SK-MEL-5 (cell line): ENCODE measurements around the gene CREB3. TPM values are rescaled to one million over a fixed set of nuclear protein-coding genes. Genes with fewer than 3 reads are reported as not detected.

Experiments used
- small RNA-seq, 2 experiments: library from RNA; depleted of rRNA; stranded (forward); fragments of <200 nt; gene quantifications; one replicate each; pipeline ENCODE3, GENCODE V24; 2014
- total RNA-seq: library from RNA; depleted of rRNA; stranded (reverse); fragments of >200 nt; shearing (Covaris generic); gene quantifications from 2 replicates; pipeline ENCODE4 v1.2.3, GENCODE V29; 2014; rRNA removed

Gene CREB3
- total RNA-seq, 1 experiment from 2014 or later, result 27.2 TPM

Small RNAs within 50 kb of the gene (small RNA-seq; reads per million reads assigned to genes)
- 0 reads per million in 2 experiments for gene MIR6853

Other genes with a start within 250 kb of the CREB3 start
- 4.4 and 5.4 TPM in 2 replicates for gene RUSC2, start 242.6 kb upstream of the CREB3 start, total RNA-seq
- 4.1 and 5.5 TPM in 2 replicates for gene TESK1, start 127.4 kb upstream of the CREB3 start, total RNA-seq
- 0.43 and 0.63 TPM in 2 replicates for gene CD72, start 114.3 kb upstream of the CREB3 start, total RNA-seq
- gene SIT1, start 81.7 kb upstream of the CREB3 start, total RNA-seq, result not detected in 2 replicates
- gene RMRP, start 74.6 kb upstream of the CREB3 start, total RNA-seq, result 21,584 and 34,307 TPM in 2 replicates
- 11.8 and 20.0 TPM in 2 replicates for gene CCDC107, start 74.4 kb upstream of the CREB3 start, total RNA-seq
- gene ARHGEF39, start 67.5 kb upstream of the CREB3 start, total RNA-seq, result 4.8 and 5.9 TPM in 2 replicates
- gene CA9, start 58.7 kb upstream of the CREB3 start, total RNA-seq, result 0.29 TPM in 1 of 2 replicates, not detected in the other
- 3.5 and 3.8 TPM in 2 replicates for gene TPM2, start 42.7 kb upstream of the CREB3 start, total RNA-seq
- 58.0 and 66.8 TPM in 2 replicates for gene TLN1, start 471 bp upstream of the CREB3 start, total RNA-seq
- gene GBA2, start 16.6 kb downstream of the CREB3 start, total RNA-seq, result 32.1 and 37.1 TPM in 2 replicates
- 12.2 and 12.4 TPM in 2 replicates for gene RGP1, start 16.6 kb downstream of the CREB3 start, total RNA-seq
- not detected in 2 replicates for gene MSMP, start 21.6 kb downstream of the CREB3 start, total RNA-seq
- gene NPR2, start 58.9 kb downstream of the CREB3 start, total RNA-seq, result 0.53 and 1.1 TPM in 2 replicates
- 0.05 TPM in 1 of 2 replicates, not detected in the other for gene SPAG8, start 79.6 kb downstream of the CREB3 start, total RNA-seq
- 19.7 and 26.2 TPM in 2 replicates for gene HINT2, start 82.4 kb downstream of the CREB3 start, total RNA-seq
- gene FAM221B, start 96.1 kb downstream of the CREB3 start, total RNA-seq, result not detected in 2 replicates
- gene TMEM8B, start 96.6 kb downstream of the CREB3 start, total RNA-seq, result 0.55 and 1.0 TPM in 2 replicates
- gene OR13J1, start 137.7 kb downstream of the CREB3 start, total RNA-seq, result not detected in 2 replicates
- gene HRCT1, start 173.5 kb downstream of the CREB3 start, total RNA-seq, result not detected in 2 replicates
- gene SPAAR, start 176.8 kb downstream of the CREB3 start, total RNA-seq, result not detected in 2 replicates
- not detected in 2 replicates for gene OR2S2, start 225.5 kb downstream of the CREB3 start, total RNA-seq